Fibroblast of the aortic adventitia (primary cell): ENCODE measurements around the gene TTC32. TPM values are rescaled to one million over a fixed set of nuclear protein-coding genes. Genes with fewer than 3 reads are reported as not detected.
"Not testable (repeated sequence)": the region's sequence is repeated elsewhere in the genome, so short reads cannot be mapped to it uniquely, and the experiment has no call there.

Experiments
- DNase-seq: peaks from one replicate; pipeline ENCODE4 v3.0.0-alpha.2; 2010; ENCODE audit warnings: low read depth
- H3K4me3 ChIP-seq: 2 replicates; pipeline ENCODE4 v1.5.1; 2011; ENCODE audit warnings: low read depth, mild to moderate bottlenecking, control low read depth, low read length, moderate library complexity
- CTCF ChIP-seq: IDR thresholded peaks from 2 replicates; pipeline ENCODE4 v1.5.1; 2011; ENCODE audit warnings: mild to moderate bottlenecking, low read length, control low read depth, inconsistent platforms; ENCODE audit not compliant: insufficient read depth
- total RNA-seq: library from RNA; depleted of rRNA; stranded (reverse); fragments of >200 nt; gene quantifications from 2 replicates; pipeline ENCODE4 v1.2.3, GENCODE V29; 2012; ENCODE audit warnings: low replicate concordance

The TTC32 gene
- total RNA-seq, 1 donor: 9.3 TPM

- no peak for DNase-seq
- H3K4me3 ChIP-seq: no peak overlapping the region
- TF ChIP-seq CTCF: no peak
These were observed 35.2 kb upstream of the TTC32 start for GRCh38 chr2:19937004-19937403.

GRCh38 chr2:19936203-19936602, 34.4 kb upstream of the TTC32 start:
- no peak overlapping the region for H3K4me3 ChIP-seq
- no peak for TF ChIP-seq CTCF
- no peak for DNase-seq

GRCh38 chr2:19933351-19933981, 31.7 kb upstream of the TTC32 start:
- no peak overlapping the region for H3K4me3 ChIP-seq
- peak; percentile 67 for DNase-seq
- no peak for TF ChIP-seq CTCF

- no peak for DNase-seq
- no peak for TF ChIP-seq CTCF
- no peak overlapping the region for H3K4me3 ChIP-seq
These were observed 31.1 kb upstream of the TTC32 start for GRCh38 chr2:19932928-19933327.

GRCh38 chr2:19929226-19929625, 27.4 kb upstream of the TTC32 start:
- DNase-seq: no peak
- H3K4me3 ChIP-seq: no peak overlapping the region
- no peak for TF ChIP-seq CTCF

GRCh38 chr2:19927816-19928215, 26.0 kb upstream of the TTC32 start:
- DNase-seq, H3K4me3 ChIP-seq: not testable (repeated sequence)

- DNase-seq, H3K4me3 ChIP-seq: not testable (repeated sequence)
These were observed 22.7 kb upstream of the TTC32 start for GRCh38 chr2:19924526-19924925.

- DNase-seq, H3K4me3 ChIP-seq: not testable (repeated sequence)
These were observed 20.4 kb upstream of the TTC32 start for GRCh38 chr2:19922188-19922587.
